ENCODE measurements around the gene C3orf49. TPM values are rescaled to one million over a fixed set of nuclear protein-coding genes. Genes with fewer than 3 reads are reported as not detected.

C3orf49 gene
- total RNA-seq, 1 donor from 2014 or later: not detected

DNA sequence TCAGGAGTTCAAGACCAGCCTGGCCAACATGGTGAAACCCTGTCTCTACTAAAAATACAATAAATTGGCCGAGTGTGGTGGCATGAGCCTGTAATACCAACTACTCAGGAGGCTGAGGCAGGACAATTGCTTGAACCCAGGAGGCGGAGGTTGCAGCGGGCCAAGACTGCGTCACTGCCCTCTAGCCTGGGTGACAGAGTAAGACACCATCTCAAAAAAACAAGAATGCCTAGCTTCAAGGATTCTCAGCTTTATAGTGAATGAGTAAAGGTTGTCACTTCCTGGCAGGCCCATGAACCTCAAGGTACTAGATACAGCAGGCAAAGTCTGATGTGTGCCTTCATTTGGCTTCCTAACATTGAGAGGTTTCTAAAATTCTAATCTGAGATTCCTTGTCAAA lies 30.1 kb downstream of the C3orf49 start:
- DNase-seq (ENCODE audit: low read depth, low spot score): no peak

DNA sequence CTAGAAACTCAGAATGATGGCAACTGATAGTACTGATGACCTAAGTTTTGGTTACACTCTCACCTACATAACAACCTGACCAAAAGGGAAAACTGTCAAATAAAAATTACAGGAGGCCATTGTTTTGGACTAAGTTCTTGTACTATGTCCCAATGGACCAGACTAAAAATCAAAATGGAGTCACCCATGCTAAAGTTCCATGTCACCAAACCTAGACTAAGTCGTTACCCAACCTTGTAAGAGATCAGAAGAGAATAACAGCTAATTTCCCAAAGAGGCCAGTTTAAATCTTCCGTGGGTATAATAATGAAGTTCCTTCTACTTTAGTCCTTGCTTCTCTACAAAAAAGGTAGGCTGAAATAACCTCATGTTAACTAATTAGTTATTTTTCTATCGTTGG lies 32.2 kb downstream of the C3orf49 start:
- DNase-seq (ENCODE audit: low read depth, low spot score): no peak

DNA sequence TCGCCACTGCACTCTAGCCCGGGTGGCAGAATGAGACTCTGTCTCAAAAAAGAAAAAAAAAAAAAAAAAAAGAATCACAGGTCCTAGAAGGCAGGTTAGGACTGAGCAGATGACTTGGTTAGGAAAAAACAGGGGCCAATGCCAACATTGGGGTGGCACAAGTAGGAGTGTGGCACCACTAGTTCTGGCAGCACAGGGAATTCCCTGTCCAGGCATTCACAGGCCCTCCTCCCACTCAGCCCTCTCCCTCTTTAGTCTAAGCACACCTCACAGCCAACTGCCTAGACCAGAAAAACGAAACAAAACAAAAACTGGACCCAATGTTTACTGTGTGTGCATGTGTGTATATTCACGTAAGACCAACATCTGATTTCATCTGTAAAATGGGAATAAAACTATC lies 34.0 kb downstream of the C3orf49 start:
- no peak for DNase-seq (ENCODE audit: low read depth, low spot score)

DNA sequence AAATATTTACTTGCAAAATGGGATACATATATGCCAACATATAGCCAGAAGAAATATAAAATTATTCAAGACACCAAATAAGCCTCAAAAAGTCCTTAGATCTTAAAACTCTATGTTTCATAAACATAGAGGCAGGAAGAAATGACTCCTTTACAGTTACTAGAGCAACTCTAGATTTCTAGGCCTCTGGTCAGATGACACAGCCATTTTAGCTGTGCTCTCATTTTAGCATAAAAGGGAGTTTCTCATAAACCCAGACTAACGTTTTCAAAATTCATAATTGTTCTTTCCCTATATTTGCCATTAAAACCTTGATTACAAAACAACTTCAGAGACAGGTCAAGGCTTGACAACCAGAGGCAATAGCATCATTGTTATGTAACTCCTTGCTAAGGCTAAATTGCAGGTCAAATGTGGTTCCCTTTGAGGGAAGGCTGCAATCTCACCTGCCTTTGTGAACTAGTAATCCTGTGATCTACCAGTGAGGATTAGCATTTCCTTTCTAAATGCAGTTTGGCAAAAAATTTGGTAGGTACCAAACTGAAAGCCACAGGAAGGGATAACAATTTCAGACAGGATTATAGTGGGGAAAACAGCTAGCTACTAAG lies 36.3 kb downstream of the C3orf49 start:
- DNase-seq (ENCODE audit: low read depth, low spot score): no peak

DNA sequence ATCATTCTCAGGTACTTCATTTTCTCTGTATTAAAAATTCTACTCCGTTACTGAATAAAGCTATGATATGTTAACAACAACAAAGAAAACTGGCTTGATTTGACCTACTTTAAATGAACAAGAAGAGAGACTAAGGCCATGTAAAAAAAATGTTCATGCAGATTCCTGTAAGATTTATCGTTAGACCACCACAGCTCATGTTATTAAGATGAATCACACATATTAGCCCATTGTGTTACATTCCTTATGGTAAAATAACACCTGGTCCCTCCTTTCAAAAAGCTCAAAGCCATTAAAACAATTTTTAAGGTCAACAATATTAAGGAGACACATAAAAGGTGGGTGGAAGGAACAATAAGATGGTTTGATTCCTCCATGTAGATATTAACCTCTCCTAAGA lies 38.2 kb downstream of the C3orf49 start:
- no peak for DNase-seq (ENCODE audit: low read depth, low spot score)

DNA sequence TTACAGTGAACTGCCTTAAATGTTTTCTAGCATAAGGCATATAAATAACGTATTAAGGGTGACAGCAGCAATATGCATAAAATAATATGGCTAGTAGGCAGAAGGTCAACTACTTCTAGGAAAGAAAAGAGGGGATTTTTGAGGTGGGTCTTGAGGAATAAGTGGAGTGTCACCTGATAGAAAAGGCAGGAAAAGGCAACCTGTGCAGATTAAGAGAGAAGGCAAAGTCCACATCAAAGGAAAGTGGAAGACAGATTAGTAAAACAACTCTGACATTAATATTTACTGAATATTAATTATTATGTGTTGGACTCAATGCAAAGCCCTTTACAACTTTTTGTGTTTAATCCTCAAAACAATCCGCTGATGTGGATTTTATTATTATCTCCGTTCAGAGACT lies 41.7 kb downstream of the C3orf49 start:
- no peak for DNase-seq (ENCODE audit: low read depth, low spot score)

DNA sequence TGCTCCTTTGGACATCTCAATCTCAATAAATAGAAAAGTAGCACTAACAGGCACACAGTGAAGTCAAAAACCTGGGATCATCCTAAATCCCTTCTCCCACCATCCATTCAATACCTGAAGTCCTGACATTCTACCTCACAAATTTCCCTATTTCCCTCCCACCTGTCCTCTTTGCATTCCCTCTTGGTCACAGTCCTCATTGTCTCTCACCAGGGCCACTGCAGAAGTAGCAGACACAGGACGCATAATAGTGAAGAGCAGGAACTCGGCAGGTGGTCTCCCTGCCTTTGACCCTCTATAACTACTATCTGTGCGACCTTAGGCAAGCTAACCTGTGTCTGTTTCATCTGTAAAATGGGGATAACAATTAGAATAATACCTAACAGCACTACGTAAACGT lies 42.2 kb downstream of the C3orf49 start:
- no peak for DNase-seq (ENCODE audit: low read depth, low spot score)

DNA sequence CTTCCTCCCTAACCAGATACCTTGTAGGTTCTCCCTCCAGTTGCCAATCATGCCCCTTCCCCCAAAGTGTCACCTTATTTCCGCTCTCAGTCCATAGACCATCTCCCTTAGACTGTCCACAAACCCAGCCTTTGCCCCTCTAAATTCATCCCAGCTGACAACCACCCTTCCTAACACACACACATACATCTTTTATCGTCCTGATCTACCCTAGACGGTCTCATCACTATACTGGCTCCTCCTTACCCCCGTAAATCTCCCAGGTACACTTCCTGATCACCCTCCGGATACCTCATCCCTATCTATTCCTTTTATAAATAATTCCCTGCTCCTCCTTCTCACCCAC lies 43.7 kb downstream of the C3orf49 start:
- no peak for DNase-seq (ENCODE audit: low read depth, low spot score)

DNA sequence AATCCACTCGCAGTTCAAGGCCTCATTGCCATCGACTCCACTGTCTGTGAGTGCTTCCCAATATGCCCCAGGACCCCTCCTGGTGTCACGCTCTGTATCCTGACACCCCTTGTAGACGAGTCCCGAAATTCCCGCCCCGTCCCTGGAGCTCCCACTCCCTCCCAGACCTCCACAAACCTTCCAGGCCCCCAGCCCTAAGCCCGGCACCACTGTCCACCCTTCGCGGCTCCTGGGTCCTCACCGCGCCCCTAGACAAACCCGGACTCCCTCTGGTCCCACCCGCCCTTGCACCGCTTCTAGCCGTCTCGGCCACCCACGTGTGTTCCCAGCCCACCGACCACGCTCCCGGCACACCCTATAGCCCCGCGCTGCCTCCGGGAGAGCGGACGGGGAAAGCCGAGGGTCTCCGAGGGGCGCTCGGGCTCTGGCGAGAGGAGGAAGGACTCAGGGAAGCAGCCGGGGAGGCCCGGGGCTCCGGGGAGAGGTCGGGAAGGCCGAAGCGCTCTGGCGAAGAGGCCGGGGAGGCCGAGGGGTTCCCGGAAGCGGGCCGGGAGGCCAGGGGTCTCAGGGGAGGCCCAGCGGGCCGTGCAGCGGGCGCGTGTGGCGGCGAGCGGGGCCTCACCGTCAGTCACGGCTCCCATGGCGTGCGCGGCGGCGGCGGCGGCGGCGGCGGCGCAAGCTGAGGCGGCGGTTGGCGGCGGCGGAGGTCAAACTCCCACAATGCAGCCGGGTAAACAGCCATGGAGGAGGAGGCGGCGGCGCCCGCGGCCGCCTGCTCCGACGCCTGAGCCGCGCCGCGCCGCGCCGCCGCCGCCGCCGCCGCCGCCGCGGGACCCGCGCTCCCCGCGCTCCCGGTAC lies 44.3 kb downstream of the C3orf49 start, which contains the start of the genes ATXN7 and THOC7:
Gene ATXN7, plus strand, starts transcription at position 718 of the 858 bp plus-strand sequence. CDS start 48,732 bp downstream, outside the sequence.
Gene THOC7, minus strand, starts transcription at position 656 of the 858 bp plus-strand sequence. Its CDS starts 15 bp downstream, at position 641.
- DNase-seq (ENCODE audit: low read depth, low spot score): no peak

DNA sequence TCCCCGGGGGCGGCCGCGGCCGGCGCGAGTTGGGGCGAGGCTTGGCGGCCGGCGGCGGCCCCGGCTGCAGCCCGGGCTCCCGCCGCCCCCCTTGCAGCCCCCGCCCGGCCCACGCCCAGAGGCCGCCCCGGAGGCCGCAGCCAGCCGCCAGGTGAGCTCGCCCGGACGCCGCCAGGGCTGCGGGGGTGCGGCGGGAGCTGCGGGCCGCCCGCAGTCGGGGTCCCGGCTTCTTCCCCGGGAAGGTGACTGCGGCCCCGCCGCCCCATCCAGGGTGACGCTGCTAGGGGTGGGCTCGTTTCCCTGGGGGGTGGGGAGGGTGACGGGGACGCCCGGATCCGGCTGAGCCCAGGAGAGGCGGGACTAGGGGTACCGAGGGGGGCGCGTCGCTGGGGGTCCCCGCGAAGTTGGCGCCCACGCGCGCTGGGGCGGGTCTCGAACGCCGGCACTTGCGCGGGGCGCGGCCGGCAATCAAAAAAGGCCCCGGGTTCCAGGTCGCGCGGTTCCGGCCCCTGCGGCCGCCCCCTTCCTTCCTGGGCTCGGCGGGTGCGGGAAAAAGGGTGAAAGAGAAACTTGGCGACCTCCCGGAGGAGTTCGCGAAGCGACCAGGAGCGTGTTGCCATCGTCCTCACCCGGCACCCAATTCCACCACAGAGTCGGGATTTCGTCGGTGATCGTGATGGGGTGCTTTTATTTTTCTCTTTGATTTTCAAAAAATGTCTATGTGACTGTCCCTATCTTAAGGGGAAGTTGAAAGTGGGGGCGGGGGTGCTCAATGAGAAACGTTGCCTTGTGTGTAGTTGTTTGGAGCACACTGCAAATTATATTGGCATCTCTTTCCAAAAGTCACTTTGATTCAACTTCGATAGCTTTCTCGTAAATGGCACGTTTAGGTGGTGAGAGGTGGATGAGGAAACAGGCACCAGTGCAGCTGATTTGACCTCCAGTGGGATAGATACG lies 45.2 kb downstream of the C3orf49 start:
- DNase-seq (ENCODE audit: low read depth, low spot score): no peak

DNA sequence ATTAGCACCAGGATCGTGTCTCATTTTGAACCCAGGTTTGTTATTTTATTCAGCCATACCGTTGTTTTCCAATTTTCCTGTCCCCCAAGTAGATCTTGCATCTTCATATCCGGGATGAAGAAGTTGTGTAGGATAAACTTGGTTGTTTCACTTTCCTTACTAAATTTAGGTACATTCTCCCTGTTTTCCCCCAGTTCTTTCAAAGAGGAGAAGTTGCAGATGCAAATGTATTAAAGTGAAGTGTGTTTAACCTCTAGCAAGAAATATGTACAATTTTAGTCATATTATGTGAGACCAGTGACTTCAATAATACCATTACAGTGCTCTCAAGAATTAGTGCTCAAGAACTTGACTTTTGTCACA lies 45.8 kb downstream of the C3orf49 start:
- DNase-seq (ENCODE audit: low read depth, low spot score): no peak

DNA sequence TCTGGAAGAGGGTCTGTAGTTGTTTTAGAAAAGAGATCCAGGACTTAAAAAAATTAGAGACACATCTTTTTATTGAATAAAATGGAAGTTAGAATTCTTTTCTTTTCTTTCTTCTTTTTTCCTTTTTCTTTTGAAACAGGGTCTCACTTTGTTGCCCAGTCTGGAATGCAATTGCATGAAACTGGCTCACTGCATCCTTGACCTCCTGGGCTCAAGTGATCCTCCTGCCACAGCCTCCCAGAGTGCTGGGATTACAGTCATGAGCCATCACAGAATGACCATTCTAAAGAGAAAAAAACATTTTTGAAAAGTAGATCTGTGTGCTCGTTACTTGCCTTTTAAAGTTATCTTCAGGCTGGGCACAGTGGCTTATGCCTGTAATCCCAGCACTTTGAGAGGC lies 48.1 kb downstream of the C3orf49 start:
- no peak for DNase-seq (ENCODE audit: low read depth, low spot score)

DNA sequence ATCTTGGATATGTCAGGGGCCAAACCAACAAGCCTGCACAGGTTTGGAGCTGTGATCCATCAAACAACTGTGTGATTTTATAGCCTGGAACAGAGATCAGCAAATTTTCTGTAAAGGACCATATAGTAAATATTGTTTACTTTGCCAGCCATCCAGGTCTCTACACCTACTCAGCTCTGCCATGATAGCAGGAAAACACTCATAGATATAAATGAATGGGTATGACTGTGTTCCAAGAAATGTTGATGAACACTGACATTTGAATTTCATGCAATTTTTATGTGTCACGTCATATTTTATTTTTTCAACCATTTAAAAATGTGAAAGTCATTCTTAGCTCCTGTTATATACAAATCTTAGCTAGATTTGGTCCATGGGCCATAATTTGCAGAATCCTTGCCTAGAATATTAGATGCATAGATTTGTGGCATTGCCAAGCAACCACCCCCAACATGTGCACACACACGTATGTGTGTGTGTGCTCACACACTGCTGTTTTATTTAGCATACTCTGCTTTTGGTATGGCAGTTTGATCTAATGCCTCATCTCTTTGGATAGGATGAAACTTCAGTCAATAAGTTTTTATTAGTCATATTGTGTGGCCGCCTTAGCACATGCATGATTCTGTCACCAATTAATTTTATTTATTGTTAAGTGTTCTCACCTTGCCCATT lies 51.0 kb downstream of the C3orf49 start:
- no peak for DNase-seq (ENCODE audit: low read depth, low spot score)

DNA sequence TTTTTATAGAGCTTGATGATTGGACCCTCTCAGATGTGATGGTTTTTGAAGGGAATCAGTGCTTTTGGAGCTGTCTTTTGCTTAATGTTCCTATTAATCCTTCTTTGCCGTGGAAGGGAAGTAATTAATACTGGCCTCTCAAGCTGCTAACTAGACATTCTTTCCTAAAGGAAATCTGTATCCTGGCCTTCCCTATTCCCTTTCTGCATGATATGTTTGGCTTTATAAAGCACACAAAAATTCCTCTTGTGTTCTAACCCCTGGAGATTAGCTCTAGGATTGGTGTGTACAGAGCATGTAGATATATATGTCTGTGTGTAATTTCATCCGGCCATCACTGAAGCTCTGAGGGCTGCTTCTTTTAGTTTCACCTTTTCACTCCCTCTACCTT lies 51.5 kb downstream of the C3orf49 start:
- DNase-seq (ENCODE audit: low read depth, low spot score): no peak

DNA sequence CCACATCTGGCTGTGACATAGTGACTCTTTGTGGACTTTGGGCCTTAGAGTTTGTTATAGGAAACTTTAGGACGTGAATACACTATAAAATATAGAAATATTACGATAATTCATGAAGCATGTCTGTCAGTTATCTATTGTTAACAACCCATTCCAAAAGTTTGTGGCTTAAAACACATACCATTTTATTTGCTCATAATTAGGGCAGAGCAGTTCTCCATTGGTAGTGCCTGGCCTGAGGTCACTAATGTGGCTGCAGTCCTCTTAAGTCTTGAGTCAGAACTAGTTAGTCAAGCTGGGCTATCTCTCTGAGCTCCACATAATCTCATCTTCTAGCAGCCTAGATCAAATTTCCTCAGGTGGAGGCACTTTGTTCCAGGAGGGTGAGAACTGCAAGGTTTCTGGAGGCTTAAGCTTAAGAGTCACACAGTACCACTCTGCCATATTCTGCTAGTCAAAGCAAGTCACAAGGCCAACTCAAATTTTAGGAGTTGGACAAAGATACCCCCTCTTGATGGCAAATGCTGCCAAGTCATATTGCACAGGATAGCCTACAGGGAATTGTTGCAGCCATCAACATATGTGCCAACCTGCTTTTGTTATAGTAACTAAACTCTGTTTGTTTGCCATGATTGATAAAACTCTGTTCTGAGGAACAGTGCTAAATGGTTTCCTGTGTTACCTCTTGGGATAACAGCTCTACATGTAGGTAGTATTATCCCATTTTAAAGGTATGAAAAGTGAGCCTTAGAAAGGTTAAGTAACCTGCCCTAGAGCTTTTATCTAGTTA lies 53.2 kb downstream of the C3orf49 start:
- no peak for DNase-seq (ENCODE audit: low read depth, low spot score)

DNA sequence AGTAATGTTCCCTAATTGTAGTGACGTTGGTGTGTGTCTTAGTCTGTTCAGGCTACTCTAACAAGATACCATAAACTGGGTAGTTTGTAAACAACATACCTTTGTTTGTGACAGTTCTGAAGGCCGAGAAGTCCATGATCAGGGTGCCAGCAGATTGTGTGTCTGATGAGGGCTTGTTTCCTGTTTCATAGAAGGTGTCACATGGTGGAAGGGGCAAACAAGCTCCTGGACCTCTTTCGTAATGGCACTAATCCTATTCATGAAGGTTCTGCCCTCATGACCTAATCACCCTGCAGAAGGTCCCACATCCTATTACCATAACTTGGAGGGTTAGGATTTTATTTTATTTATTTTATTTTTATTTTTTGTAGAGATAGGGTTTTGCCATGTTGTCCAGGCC lies 55.7 kb downstream of the C3orf49 start:
- no peak for DNase-seq (ENCODE audit: low read depth, low spot score)

DNA sequence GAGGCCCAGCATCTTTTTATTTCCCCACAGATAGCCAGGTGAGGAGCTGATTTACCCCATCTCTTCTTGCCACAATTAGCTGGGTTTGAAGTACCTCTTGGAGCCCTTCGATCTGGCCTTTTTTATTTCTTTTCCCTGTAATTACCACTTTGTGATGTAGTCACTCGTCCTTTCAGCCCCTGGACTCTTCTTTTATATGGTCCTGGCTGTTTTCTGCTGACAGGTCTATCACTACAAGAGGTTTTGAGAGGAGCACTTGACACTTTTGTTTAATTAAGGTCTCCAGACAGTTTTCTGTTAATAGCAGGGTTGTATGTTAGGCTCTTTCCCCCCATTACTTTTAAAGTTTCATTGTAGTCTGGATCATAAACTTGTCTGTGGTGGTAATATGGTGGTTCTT lies 56.4 kb downstream of the C3orf49 start:
- no peak for DNase-seq (ENCODE audit: low read depth, low spot score)

DNA sequence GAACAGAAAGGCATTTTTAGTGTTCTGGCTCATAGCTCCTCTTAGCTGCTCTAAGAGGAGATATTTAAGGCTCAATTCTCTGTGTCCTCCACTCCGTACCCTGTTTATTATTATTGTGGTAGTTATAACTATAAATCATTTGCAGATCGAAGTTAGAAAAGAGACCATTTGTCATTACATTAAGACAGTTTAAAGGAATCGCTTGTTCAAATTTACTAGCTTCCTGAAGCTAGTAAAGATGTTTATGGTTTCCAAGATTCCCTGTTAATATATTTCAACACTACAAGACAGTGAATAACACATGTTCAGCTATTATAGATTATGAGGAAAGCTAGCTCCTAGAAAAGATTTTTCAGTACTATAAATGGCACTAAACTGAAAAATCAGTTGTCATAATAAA lies 57.2 kb downstream of the C3orf49 start:
- no peak for DNase-seq (ENCODE audit: low read depth, low spot score)

DNA sequence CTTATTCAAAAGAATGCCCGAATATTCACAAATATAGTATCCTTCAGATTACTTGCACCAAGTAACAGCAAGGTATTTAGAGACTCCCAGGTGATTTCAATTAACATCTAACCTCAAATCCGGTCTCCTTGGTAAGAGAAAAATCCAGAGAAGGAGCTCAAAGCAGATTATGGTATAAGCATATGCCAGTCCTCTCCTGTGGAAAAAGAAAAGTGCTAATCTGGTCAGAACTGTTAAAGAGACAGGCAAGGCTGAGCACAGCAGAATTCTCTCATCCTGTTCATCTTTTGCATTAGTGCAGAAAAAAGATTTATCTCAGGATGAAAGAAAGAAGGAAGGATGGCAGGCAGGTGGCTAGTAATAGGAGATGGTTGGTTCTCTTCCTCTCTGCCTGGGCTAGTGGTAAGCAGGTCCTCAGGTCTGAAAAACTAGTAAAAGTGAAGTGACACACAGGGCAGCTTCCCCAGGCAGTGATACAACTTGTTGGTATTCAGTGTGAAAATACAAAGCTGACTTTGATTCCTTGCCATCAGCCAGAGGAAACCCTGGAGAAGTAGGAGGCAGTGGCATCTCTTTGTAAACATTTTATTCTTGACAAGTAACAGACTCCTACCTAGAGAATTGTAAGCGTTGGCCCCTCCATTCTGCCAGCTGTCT lies 58.8 kb downstream of the C3orf49 start:
- no peak for DNase-seq (ENCODE audit: low read depth, low spot score)
